K562 (cell line): ENCODE data around the gene DHDH. TPM values are rescaled to one million over a fixed set of nuclear protein-coding genes. Genes with fewer than 3 reads are reported as not detected.

Source experiments
- AFF1 ChIP-seq, 2 experiments: fragments of 450-650 bp; IDR thresholded peaks; 2 replicates each; pipeline ENCODE4 v1.6.1; 2018; ENCODE audit warnings: mild to moderate bottlenecking in 2 of 2, low read depth in 1 of 2; ENCODE audit not compliant: partially characterized antibody in 2 of 2
- CREB1 ChIP-seq, 2 experiments: sonication (generic) in 1 of 2; formaldehyde crosslinking in 1 of 2; IDR thresholded peaks; 2 replicates each; pipeline versions ENCODE4 v1.6.1 to v1.8.0; 2012 to 2022; ENCODE audit warnings: inconsistent platforms in 1 of 2, mild to moderate bottlenecking in 1 of 2, missing genetic modification reagents in 1 of 2, moderate library complexity in 1 of 2
- CREM ChIP-seq: IDR thresholded peaks from 2 replicates; pipeline ENCODE4 v1.6.1; 2014; ENCODE audit warnings: antibody characterized with exemption, low read depth
- CTBP1 ChIP-seq: fragments of 450-650 bp; IDR thresholded peaks from 2 replicates; pipeline ENCODE4 v1.6.1; 2016; ENCODE audit warnings: borderline replicate concordance
- DNMT1 ChIP-seq: fragments of 450-650 bp; IDR thresholded peaks from 2 replicates; pipeline ENCODE4 v1.6.1; 2016; ENCODE audit warnings: antibody characterized with exemption, mild to moderate bottlenecking
- HBP1 ChIP-seq: fragments of 450-650 bp; formaldehyde crosslinking; IDR thresholded peaks from 2 replicates; pipeline ENCODE4 v1.4.0; 2022; ENCODE audit warnings: missing genetic modification characterization
- MAX ChIP-seq: sonication (generic); formaldehyde crosslinking; IDR thresholded peaks from 2 replicates; pipeline ENCODE4 v1.9.0; 2022; ENCODE audit warnings: mild to moderate bottlenecking, missing genetic modification reagents
- RFX5 ChIP-seq: IDR thresholded peaks from 2 replicates; pipeline ENCODE4 v1.6.1; 2011; ENCODE audit warnings: low read depth, mild to moderate bottlenecking, improper control_type of control experiment, low read length
- SIX5 ChIP-seq, 2 experiments: IDR thresholded peaks; 2 replicates each; pipeline ENCODE4 v1.6.1; 2011; ENCODE audit warnings: low read length in 2 of 2, borderline replicate concordance in 1 of 2, low read depth in 1 of 2, mild to moderate bottlenecking in 1 of 2, moderate library complexity in 1 of 2; ENCODE audit not compliant: insufficient read depth in 1 of 2
- SRSF3 ChIP-seq: fragments of 200-400 bp; formaldehyde crosslinking; IDR thresholded peaks from 2 replicates; pipeline ENCODE4 v1.6.1; 2016; ENCODE audit warnings: mild to moderate bottlenecking, low read length, moderate library complexity; ENCODE audit not compliant: insufficient read depth
- TAL1 ChIP-seq: fragments of 450-650 bp; IDR thresholded peaks from 2 replicates; pipeline ENCODE4 v1.6.1; 2016; ENCODE audit warnings: mild to moderate bottlenecking
- ZBTB33 ChIP-seq: sonication (generic); formaldehyde crosslinking; IDR thresholded peaks from 2 replicates; pipeline ENCODE4 v1.8.1; 2023; ENCODE audit warnings: mild to moderate bottlenecking, missing genetic modification reagents
- ZFX ChIP-seq: sonication (generic); formaldehyde crosslinking; IDR thresholded peaks from 2 replicates; pipeline ENCODE4 v1.8.0; 2022; ENCODE audit warnings: mild to moderate bottlenecking, missing genetic modification reagents, moderate library complexity
- ZNF592 ChIP-seq: fragments of 450-650 bp; IDR thresholded peaks from 2 replicates; pipeline ENCODE4 v1.6.1; 2017; ENCODE audit warnings: antibody characterized with exemption, mild to moderate bottlenecking
- ZNF707 ChIP-seq: fragments of 250-450 bp; sonication (Bioruptor Pico); conservative IDR thresholded peaks from 2 replicates; pipeline ENCODE4 v1.8.0; 2022; ENCODE audit warnings: inconsistent platforms, mild to moderate bottlenecking, moderate library complexity
- polyA plus RNA-seq, 8 experiments: library from polyadenylated mRNA; depleted of rRNA in 4 of 8; stranded (reverse) in 5 of 8; unstranded in 3 of 8; fragments of >200 nt; fragmentation: Nextera tagmentation in 2 of 8; fragmentation: Illumina TruSeq in 1 of 8; extraction: Ambion mirVana in 2 of 8; extraction: Trizol in 1 of 8; gene quantifications; 2 replicates each; pipeline versions ENCODE4 v1.2.1 to v1.2.3, GENCODE V29; 2011 to 2014; ENCODE audit warnings: inconsistent platforms in 1 of 8, missing spikeins in 1 of 8
- total RNA-seq, 7 experiments: library from RNA; depleted of rRNA in 6 of 7; stranded (reverse); fragments of >200 nt in 6 of 7; fragmentation: Illumina TruSeq in 2 of 7; extraction: Trizol in 2 of 7; gene quantifications; 2 replicates each; pipeline versions ENCODE4 v1.2.1 to v1.2.3, GENCODE V29; 2011 to 2021; ENCODE audit warnings: low replicate concordance in 1 of 7

Gene DHDH
- total and polyA plus RNA-seq, 9 of the 15 experiments (the other 6 are each of a cell fraction or from before 2014, with no cell fraction given) = 0.37 to 1.9 (median 0.87) TPM

- TF ChIP-seq AFF1 (IDR thresholded peaks at IDR 0.05; ENCODE audit: low read depth in 1 of 2, partially characterized antibody in 2 of 2) = peak; percentile 71 to 98
- peak; percentile 78 for TF ChIP-seq CREM
- TF ChIP-seq TAL1 = peak; percentile 53; the same call in 1 of the 2 replicates
- no peak for TF ChIP-seq ZFX
- no peak for TF ChIP-seq RFX5
- 0 out of 2 replicates have a peak, but pooled peaks have one; percentile 36 for TF ChIP-seq SRSF3
- TF ChIP-seq HBP1 (CRISPR knock-in tag) = no peak
- peak; percentile 47; the same call in 1 of the 2 replicates for TF ChIP-seq CTBP1
- peak; percentile 36; the same call in 1 of the 2 replicates for TF ChIP-seq CREB1 (IDR thresholded peaks at IDR 0.05)
- TF ChIP-seq CREB1 (CRISPR knock-in tag; IDR thresholded peaks at IDR 0.05) = no peak
- TF ChIP-seq MAX (CRISPR knock-in tag) = no peak
- TF ChIP-seq DNMT1 = 0 out of 2 replicates have a peak, but pooled peaks have one; percentile 58
- TF ChIP-seq ZNF592 = peak; percentile 83
- peak; percentile 96 for TF ChIP-seq SIX5 (IDR thresholded peaks at IDR 0.05; ENCODE audit: borderline replicate concordance in 1 of 2, insufficient read depth in 1 of 2, low read depth in 1 of 2, low read length in 2 of 2)
- TF ChIP-seq ZNF707 = no peak
- TF ChIP-seq ZBTB33 (CRISPR knock-in tag) = peak; percentile 49; the same call in 1 of the 2 replicates
These were observed 14.7 kb upstream of the DHDH start (continued) for GRCh38 chr19:48918801-48919247.
